Fibroblast of lung (primary cell): Measurements from ENCODE around the gene MEIS2.

ENCODE experiments used
- CTCF ChIP-seq, 2 donors: IDR thresholded peaks in 1 of 2; conservative IDR thresholded peaks in 1 of 2; 1 replicate in 1 of 2; 2 replicates in 1 of 2; pipeline ENCODE4 v1.5.1; 2011 to 2012; ENCODE audit warnings: low read length in 2 of 2, control low read depth in 1 of 2, inconsistent platforms in 1 of 2, low read depth in 1 of 2, mild to moderate bottlenecking in 1 of 2
- EZH2 ChIP-seq: IDR thresholded peaks from 2 replicates; pipeline ENCODE4 v1.5.1; 2012; ENCODE audit warnings: low read length, control low read depth, mild to moderate bottlenecking; ENCODE audit errors: missing control alignments

- TF ChIP-seq CTCF (conservative IDR thresholded peaks at IDR 0.05 in 1 of 2, IDR thresholded peaks at IDR 0.05 in 1 of 2; ENCODE audit: low read depth in 1 of 2, low read length in 2 of 2) = no peak
- TF ChIP-seq EZH2 = no peak
These were observed 168.3 kb downstream of the MEIS2 start for GRCh38 chr15:36932070-36932469.
